Activated T-cell treated with anti-CD3 and anti-CD28 coated beads, Interleukin-2, amount 50 U/mL, for 1 hour (primary cell): Measurements from ENCODE around the gene PPM1K.
A peak's percentile ranks its signal among the peaks of the same experiment; 100 is the strongest.
"Not testable (repeated sequence)": the region's sequence is repeated elsewhere in the genome, so short reads cannot be mapped to it uniquely, and the experiment has no call there.

Source experiments
- DNase-seq: peaks from one replicate; pipeline ENCODE4 v3.0.0-alpha.2; 2020

PPM1K gene

DNA sequence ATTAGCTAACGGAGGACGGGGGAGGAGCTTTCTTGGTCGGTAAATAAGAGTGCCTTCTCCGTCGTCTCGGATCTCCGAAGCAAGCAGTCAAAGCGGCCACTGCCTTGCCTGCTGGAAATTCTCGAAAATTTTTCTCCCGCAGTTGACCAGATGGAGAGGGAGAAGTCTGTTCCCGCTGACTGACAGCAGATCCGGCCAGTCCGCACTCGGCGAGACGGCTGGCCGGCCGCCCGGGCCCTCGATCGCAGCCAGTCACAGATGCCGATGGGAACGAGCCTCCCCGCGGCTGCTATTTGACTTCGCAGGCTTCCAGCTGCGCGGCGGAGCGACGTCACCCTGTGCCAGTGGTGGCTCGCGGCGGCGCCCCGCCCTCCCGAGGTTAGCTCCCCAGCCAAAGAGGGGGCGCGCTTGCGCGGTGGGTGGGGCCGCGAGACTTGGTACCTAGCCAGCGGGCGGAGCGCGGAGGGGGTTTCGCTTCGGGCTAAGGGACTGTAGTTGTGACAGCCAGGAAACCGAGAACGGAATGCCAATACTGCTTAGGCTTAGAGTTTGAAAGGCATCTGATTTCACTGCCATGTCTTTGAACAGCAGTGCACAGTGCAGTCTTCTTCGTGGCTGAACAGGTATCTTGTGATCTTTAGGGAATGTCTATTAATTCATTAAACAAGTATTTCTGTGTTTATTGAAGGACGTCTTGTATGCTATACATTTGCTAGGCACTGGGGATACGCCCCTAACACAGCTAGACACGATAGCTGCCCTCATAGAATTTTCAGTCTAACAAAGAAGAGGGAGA is at the start of gene PPM1K:
Gene PPM1K (minus strand): TSS at position 123 of the 796 bp plus-strand sequence. CDS start 5,978 bp downstream, outside the sequence.
- DNase-seq = peak; percentile 100

DNA sequence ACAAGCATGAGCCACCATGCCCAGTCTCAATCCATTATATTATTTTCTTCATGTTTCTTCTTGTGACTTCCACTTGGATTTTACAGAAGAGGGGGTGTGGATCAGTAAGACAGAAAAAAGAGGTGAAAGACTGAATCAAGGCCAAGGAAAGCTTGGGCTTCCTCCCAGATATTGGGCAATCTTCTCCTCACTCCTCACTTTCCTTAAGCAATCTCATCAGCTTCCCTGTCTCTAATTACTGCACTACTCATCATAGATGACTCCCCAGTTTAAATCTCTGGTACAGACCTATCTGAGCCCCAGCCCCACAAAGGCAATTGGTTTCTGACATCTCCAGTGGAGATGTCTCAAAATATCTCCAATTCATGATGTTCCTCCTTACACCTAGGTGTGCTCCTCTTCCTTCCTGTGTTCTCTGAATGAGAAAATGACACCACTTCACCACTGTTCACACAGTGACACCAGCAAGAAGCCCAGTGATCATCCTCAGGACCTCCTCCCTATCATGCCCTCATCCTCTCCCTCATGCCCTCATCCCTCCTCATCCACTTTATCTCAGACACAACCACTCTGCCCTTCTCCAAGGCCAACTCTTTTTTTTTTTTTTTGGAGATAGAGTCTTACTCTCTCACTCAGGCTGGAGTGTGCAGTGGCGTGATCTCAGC is 49.5 kb upstream of the PPM1K start:
- no peak for DNase-seq

DNA sequence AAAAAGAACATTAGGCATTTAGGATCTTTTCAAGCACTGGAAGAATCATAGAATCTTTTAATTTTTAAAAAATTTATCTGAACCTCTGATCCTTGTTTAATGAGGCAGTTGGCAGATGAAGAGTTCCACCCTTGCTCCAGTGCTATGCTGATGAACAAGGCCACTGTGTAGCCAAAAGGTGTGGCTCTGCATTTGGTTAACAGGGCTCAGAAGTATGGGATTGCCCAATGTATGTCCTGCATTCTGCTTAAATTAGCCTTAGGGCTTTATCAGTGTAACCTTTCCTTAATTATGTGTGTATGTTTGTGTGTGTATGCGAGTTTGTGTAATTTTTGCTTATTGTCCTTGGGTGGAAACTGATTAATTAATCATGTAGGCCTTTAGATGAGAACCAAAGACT is 43.3 kb upstream of the PPM1K start:
- no peak for DNase-seq

DNA sequence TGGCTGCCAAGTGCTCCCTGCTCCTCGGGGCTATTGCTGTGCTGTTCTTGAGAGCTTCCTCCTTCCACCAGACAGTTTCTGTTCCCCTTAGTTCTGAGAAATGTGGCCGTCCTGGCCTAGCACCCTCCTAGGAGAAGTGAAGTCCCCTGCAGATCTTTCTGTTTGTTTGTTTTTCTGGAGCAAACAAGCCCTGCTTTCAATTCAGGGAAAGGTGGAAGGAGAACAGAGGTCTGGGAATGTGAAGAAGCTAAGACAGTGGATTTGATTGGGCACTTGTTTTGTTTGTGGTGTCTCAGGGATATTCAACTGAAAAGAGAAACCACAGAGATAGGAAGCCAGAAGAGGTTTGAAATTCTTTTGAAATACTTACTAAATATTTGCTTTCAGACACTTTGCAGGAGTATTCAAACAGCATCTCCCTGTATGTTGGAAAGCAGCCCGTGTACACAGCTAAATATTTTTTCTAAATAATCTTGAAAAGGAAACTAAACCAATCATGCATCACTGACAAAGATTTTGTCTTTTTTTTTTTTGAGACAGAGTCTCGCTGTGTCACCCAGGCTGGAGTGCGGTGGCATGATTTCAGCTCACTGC is 36.5 kb upstream of the PPM1K start:
- DNase-seq = peak; percentile 24

DNA sequence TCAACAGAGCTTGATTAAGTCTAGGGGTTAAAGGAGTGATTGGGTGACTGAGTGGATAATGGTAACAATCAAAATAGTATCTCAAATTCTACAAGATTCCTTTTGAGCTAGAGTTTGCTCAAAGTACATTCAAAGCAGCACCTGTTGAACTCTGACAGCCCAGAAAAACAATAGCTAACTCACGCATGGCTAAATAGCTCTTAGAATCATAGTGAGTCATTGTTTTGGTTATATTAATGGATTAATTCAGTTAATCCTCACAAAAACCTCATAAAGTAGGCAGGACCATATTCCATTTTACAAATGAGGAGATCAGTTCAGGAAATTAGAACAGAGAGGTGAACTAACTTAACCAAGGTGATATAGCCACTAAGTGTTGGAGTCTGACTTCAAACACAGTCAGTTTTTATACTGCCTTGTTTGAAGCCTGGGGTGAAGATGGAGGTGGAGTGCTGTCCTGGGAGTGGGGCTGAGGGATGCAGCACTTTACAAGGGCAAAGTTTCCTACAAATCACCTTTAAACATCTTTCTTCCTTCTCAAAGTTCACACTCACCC is 35.9 kb upstream of the PPM1K start:
- no peak for DNase-seq

DNA sequence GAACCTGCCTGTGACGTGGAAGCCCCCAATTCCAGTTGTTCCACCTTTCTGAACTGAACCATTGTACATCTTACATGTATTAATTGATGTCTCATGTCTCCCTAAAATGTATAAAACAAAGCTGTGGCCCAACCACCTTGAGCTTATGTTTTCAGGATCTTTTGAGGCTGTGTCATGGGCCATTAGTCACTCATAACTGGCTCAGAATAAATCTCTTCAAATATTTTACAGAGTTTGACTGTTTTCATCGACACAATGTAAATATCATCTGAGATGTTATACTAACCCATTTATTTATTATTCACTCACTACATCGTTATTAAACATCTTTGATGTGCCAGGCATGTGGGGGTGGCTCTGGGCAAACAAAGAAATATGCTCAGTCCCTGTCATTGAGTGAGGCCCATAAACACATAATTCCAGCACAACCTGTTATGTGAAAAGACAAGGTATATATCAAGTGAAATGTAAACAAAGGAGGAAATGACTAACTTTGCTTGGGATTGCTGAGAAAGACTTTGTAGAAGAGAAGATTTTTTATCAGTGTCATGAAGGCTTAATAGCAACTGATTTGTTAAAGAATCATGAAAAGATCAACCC is 34.5 kb upstream of the PPM1K start:
- no peak for DNase-seq

DNA sequence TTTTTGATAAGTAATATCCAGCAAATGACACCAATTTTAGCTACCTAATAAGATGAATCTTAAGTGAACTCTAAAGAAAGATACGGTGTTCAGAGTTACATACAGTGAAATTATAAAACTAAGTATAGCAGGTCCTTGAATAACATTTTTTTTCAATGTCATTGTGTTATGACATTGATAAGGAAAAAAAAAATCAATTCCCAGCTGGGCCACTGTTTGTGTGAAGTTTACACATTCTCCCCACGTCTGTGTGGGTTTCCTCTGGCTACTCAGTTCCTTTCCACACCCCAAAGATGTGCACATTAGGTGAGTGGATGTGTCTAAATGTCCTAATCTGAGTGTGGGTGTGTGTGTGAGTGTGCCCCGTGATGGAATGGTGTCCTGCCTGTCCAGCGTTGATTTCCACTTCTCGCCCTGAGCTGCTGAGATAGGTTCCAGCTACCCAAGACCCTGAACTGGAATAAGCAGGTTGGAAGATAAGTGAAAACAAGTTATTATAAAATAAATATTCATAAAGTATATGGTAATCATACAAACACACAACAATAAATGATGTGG is 31.2 kb upstream of the PPM1K start:
- no peak for DNase-seq

DNA sequence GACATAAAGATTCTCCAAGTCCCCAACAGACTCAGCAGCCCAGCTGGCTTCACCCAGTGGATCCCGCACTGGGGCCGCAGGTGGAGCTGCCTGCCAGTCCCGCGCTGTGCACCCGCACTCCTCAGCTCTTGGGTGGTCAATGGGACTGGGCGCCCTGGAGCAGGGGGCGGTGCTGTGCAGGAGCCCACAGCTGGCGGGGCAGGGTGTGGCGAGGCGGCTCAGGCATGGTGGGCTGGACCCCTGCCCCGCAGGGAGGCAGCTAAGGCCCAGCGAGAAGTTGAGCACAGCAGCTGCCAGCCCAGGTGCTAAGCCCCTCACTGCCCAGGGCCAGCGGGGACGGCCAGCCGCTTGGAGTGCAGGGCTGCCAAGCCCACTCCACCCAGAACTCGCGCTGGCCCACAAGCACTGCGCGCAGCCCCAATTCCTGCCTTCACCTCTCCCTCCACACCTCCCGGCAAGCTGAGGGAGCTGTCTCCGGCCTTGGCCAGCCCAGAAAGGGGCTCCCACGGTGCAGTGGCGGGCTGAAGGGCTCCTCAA is 28.8 kb upstream of the PPM1K start:
- DNase-seq = not testable (repeated sequence)

DNA sequence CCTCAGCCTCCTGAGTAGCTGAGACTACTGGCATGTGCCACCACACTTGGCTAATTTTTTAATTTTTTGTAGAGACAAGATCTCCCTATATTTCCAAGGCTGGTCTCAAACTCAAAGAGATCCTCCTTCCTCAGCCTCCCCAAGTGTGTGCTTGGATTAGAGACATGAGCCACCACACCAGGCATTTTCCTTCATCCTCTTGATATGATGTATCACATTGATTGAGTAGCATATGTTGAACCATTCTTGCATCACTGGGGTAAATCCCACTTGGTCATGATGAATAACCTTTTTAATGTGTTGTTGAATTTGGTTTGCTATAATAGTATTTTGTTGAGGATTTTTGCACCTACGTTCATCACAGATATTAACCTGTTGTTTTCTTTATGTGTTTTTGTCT is 24.2 kb upstream of the PPM1K start:
- no peak for DNase-seq

DNA sequence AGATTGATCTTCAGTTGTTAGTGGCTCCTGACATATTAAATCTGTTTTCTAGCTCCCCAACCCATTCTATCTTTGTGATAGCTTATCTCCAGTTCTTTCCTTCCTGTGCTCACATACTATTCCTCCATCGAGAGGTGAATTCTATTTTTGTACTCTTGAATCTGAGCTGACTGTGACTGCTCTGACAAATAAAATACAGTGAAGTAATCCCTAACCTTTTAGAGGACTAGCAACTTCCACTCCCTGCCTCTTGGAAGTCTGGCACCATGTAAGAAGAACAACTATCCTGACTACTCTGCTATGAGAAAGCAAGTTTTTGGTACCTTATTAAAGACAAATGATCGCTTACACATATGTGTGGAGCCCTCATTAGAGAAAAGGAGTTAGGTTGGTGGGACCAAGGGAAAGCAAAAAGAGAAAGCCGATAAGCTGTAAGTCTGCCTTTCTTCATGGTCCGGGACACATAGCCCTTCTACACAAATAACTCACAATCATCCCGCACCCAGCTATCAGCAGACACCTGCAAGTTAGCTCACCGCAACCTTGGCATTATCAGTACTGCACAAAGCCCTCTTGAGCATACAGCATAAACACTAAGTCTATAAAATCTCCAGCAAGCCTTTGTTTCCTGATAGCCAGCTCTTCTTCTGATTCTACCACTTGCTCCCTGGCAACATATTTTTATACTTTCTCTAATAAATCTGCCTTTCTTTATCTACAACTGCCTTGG is 13.5 kb upstream of the PPM1K start:
- no peak for DNase-seq

DNA sequence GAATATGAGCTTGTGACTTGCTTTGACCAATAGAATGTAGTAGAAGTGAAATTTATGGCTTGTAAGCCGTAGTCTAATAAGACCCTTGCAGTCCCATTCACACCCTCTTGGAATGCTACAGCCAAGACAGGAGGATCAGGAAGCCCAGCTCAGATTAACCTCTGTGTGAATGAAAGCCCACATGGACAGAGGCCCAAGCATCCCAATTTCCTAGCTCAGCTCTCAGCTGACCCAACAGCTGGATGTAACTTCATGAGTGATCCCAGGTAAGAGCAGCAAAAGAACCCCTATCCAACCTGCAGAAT is 12.8 kb upstream of the PPM1K start:
- DNase-seq = no peak

DNA sequence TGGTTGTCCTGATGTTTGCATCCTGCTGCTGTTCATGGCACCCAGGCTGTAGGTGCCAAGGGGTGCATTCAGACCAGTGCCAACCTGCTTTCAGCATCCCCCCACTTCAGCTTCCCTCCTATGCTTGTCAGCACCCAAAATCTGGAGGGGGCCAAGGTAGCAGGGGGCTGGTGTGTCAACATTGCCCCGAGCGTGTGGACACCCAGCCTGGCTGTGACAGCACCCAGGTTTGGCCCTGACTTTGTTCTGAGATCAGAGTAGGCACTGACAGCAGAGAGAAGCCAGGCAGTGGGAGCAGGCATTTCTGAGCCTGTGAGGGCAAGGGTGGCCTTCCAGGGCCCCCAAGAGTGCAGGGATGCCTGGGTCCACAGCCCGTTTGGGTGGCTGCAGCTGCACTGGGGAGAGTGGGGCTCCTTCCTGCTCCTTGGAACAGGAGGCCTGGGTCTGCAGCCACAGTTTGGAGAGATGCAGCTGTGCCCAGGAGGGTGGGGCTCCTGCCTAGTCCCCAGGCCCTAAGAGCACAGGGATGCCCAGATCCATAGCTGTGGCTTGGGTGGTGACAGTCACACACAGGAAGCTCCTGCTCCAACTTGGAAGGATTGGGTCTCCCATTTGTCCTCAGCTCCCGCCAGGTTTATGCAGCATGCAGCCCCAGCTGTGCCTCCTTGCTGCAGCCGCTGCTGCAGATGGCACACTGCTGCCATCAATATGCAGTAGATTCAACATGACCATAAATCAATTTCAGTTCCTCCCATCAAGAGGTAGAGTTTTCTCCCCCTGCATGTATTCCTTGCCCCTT is 12.3 kb upstream of the PPM1K start:
- DNase-seq = no peak

DNA sequence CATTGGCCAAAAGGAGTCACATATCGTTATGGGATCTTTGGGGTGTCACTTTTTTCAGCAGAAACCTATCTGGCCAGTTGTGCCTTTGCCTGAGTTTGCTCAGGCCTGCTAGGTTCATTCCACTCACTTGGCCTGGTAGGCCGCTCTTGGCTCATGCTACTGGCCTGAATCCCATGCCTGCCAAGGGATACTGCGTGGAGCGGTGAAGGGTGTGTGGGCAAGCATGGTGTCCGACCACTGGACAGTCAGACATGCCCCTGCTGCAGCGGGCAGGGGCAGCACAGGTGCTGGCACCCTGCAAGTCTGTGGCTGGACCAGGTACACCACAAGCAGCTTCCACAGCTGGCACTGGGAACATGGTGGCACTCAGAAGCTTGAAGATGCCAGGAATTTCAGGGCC is 11.3 kb upstream of the PPM1K start:
- no peak for DNase-seq

DNA sequence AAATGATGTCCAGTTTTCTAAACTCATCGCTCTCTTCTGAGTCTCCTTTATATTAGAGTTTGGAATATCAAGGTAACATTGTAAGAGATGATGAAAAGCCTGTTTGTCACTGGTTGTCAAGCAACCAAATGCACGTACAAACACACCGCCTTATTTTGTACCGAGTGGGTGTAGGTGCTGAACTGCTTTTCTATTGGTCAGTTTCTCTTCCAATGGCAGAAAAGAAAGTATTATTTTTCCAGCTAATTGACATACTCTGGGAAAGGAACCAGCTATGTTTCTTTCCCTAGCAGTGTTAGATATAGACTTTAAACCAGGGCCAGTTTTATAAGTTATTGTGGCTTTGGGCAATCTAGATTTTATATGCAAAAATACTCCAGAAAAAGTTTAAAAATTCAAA is 6.6 kb upstream of the PPM1K start:
- no peak for DNase-seq

DNA sequence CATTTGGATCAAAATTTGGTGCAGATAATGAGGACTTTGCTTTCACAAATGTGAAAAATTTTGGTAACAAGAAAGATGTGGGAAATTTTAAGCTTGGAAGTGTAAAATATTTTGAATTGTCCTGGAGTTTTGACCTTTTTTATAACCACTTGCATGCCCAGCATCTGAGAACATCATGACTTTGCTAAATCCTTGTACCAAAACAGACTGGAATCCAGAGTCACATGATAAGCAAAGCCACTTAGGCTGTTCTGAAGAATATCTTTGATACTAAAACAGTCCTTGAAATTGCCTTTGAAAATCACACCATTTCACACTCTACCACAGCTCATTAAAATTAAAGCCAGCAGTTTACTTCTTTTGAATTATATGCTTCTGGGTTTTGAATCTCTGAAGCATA is 2.5 kb upstream of the PPM1K start:
- DNase-seq = no peak

DNA sequence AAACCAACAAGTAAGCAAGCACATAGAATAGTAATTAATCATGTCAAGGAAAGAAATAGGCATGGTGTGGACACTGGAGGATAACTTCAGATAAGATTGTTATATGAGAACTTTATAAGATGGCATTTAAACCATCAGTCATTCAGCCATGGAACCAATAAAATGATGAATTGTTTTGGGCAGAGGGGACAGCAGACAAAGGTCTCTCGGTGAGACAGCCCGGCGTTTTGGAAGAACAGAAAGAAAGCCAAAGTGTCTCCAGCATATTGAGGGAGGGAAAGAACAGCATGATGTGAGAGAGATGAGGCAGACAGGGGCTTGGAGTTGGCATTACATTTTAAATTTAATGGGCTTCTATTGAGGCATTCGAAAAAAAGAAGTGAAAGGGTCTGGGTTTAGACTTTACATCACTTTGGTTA is 883 bp upstream of the PPM1K start:
- no peak for DNase-seq

DNA sequence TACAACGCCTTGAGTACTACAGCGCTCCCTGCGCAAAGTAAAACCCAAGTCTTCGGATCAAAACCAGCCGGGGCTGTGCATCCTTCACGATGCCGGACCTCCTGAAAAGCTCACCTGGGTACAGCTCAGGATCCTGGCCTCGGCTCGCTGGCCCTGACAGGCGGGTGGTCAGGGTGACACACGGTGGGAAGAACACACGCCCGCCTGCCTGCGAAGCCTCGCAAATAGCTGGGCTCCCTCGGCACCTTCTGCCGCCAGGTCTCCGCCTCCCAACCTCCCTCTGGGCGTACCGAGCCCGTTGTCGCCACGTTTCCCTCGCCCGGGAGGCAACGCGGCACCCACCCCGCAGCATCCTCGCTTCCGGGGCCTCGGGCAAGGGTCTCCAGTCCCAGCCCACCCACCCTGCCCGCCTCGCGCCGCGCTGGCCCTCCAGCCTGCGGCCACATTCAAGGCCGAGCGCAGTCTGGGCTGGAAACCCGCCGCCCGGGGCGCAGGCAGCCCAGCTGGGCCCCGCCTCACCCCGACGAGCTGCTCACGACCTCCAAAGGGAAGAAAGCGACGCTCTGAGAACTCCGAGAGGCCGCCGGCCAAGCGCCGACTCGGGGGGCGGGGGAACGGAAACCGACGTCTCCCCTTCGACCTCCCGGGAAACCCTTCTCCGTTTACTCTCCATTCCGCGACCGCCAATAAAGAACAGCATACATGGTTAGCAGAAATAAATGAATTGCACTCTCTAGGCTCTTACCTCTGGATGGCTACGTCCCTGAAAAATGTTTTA is 511 bp downstream of the PPM1K start:
- peak; percentile 74 for DNase-seq

DNA sequence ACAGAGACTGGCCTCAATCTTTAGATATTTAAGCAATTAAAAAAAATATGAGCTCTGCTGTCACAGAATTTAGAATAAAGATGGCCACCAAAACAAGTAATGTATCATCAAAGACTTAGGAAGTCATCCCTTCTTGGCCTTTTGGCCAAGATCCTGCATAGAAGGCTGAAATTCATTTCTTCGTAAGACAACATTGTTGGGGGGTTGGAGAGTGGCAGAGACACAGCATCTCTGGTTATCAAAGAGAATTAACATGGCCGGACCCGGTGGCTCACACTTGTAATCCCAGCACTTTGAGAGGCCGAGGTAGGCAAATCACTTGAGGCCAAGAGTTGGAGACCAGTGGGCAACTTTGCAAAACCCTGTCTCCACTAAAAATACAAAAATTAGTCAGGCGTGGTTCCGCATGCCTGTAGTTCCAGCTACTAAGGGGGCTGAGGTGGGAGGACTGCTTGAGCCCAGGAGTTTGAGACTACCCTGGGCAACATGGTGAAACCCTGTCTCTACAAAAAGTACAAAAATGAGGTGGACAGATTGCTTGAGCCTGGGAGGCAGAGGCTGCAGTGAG is 4.0 kb downstream of the PPM1K start:
- DNase-seq = no peak

DNA sequence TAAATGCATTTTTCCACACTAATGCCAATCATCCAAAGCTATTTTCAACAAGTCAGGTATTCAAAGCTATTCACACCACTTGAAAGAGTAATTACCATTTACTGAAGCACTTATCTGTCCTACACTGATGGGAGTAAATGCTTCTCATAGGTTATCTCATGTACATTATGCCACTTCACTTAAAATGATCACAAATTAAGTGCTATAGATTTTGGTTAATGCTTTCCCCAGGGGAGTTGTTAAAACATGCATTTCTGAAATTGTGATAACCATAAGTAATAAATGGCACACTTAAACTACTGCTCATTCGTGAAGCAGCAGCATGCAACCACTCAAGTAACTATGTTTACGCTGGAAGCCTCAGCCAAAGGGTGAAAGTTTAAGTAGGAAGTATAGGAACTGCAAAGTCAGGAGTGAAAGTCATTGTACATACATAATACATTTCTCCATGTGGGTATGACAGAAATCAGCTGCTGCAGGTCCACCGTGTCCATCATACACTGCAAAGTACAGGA is 6.6 kb downstream of the PPM1K start:
- no peak for DNase-seq
